HG02610 (cell line): ENCODE data around the gene KNDC1.
"Not testable (repeated sequence)": the region's sequence is repeated elsewhere in the genome, so short reads cannot be mapped to it uniquely, and the experiment has no call there.

Experiments
- ATAC-seq: cut with Tn5 transposase; IDR thresholded peaks from one replicate; pipeline ENCODE4 v1.9.1; 2021; ENCODE audit warnings: mild to moderate bottlenecking, moderate library complexity; ENCODE audit not compliant: unreplicated experiment

Gene KNDC1

DNA sequence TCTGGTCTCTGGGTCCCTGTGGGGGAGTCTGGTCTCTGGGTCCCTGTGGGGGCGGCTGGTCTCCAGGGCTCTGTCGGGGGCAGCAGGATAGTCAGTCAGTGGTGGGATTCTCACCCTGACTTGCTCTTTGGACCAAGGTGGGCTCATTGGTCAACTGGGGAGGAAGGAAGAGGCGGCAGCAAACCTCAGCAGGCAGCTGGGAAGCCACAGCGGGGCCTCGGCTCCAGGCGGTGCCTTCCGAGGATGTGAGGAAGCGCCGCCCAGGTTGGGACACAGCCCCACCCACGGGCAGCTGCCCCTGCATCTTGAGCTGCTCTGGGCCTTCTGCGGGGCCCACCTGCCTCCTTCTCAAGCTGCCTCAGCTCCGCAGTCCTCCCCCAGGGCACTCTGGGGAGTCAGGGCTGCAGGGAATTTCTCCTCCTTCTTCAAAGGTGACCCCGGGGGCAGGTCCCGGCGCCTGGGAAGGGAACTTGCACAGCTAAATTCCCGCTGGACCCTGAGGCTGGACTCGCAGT, 20.4 kb upstream of the KNDC1 start:
- ATAC-seq, result no peak

DNA sequence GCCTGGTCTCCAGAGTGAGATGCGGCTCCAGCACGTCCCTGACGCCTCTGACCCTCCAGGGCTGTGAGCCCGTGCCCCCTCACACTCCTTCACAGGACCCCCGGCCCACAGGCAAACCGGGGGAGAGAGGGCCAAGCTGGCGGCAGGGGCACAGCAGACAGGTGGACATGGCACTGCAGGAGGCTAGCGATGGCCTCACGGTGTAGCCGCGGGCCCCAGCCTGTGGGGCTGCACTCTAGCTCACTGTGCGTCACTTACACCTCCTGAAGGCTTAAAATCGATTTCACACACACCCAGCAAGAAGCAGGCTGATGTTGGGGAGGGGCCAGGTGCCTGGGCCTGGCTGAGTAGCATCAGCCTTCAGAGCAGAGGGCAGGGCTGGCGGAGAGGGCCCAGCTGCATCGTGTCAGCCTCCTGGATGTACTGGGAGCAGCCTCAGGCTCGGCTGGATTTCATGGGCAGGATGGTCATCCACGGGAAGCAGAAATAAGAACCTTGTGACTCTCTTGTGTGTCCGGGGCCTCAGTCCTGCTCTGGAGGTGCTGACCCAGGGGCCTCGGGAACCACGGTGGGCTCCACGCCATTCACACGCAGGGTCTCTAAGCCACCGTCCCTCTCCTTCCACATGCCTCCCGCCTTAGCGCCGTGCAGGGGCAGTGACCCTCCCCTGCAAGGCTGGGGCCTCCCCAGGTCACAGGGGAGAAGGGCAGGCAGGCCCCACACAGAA, 19.4 kb upstream of the KNDC1 start:
- no peak for ATAC-seq

GRCh38 chr10:133141144-133141957, 18.7 kb upstream of the KNDC1 start:
- ATAC-seq, result no peak

DNA sequence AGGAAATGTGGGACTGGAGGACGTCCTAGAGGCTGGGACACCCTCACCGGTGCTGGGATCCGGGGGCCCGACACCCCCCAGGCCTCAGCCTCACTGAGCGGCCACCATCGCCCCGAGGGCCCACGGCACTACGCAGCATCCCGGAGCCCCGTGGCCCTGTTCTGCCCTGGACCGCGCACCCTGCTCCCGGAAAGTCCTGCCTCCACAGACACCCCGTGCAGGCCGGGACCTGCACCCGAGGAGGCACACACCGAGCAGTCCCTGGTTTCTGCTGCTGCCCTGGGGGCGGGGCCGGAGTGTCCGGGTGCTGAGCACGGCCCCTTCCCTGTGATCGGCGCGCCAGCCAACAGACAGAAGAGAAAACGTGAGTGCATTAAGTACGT, 18.1 kb upstream of the KNDC1 start:
- no peak for ATAC-seq

DNA sequence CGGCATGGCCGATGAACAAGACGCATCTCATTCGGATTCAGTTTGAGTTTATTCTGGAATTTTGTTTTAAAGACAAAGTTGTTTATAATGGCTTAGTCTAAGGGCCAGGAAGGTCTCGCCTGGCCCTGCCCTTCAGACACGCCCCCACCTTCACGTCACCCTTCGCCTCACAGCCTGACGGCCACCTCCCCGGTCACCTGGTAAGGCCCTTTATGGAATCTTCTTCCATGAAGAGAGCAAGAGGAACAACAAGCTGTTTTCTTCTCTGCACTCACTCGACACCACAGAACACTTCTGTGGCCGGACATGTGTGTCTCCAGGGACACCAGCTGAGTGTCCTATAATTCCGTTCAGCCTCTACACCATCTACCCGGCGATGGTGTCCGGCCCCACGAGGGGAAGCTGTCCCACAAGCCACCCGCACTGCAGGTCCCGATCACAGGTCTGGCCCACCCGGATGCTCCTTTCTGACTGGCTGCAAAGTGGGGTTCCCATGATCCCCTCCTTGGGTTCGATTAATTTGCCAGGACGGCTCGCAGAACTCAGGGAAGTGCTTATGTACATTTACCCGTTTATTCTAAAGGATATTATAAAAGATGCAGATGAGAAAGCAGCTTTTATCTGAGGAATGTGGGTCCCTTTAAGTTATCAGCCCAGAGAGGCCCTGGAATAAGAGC, 17.4 kb upstream of the KNDC1 start:
- no peak for ATAC-seq

DNA sequence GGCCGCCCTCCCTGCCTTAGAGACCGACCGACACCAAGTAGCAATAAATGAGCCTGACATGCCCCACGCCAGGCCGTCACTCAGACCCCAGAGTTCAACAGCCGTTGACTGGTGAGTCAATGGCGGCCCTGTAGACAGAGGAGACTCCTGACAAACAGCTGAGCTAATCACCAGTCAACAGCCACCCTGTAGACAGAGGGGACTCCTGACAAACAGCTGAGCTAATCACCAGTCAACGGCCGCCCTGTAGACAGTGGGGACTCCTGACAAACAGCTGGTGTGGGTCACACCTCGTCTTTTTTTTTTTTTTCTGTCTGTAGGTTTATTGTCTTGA, 16.9 kb upstream of the KNDC1 start:
- no peak for ATAC-seq

DNA sequence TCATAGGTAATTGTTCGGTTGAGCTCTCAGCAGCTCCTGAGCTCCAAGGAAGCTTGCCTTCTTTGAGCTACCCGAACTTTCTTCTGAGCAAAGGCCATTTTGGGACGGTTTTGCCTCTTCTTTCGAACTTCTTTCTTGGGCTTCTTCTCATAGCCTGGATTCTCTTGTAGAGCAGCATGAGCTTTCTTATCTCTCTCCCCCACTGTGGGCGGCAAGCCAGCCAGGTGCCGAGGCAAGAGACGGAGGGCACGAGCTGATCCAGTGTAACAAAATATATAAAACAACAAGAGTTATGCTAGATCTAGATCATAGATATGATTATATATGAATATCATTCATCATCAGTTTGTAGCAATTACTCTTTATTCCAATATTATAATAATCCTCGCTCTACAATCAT, 16.5 kb upstream of the KNDC1 start:
- no peak for ATAC-seq

DNA sequence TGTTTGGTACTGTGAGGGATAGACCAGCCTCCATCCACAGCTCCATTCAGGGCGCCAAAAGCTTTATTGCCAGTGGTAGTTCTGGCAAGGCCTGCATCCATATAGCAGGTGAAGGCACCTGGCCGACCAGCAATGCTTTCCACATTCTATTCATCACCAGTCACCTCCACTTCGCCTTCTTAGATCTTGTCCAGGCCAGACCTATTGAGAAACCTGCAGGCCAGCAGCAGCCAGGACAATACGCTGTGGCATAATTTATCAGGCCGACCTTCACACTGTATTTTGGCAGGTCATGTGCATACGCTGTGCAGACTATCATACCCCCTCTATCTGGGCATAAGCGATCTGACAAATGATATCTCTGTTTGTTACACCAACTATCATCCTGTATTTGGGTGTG, 15.2 kb upstream of the KNDC1 start:
- no peak for ATAC-seq

DNA sequence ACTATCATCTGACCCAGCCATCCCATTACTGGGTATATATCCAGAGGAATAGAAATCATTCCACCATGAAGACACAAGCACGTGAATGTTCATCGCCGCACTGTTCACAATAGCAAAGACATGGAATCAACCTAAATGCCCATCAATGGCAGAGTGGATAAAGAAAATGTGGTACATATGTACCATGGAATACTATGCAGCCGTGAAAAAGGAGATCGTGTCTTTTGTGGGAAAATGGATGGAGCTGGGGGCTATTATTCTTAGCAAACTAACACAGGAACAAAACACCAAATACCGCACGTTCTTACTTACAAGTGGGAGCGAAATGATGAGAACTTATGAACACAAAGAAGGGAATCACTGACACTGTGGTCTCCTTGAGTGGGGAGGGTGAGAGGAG, 9.8 kb upstream of the KNDC1 start:
- ATAC-seq, result no peak

- ATAC-seq, result no peak
Measured at GRCh38 chr10:133150656-133151055, 9.4 kb upstream of the KNDC1 start.

DNA sequence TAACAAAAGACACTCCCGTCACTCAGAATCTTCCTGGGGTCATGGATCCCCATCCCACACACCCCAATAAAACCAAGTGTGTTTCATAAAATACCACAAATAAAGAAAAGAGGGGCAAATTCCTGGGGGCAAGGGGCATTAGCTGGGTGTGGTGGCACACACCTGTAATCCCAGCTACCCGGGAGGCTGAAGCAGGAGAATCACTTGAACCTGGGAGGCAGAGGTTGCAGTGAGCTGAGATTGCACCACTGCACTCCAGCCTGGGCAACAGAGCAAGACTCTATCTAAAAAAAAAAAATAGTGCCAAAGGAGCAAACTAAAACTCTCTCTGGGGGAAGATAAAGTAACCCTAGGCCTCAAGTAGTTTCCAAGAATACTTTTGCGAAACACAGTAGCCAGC, 8.9 kb upstream of the KNDC1 start:
- ATAC-seq, result not testable (repeated sequence)

DNA sequence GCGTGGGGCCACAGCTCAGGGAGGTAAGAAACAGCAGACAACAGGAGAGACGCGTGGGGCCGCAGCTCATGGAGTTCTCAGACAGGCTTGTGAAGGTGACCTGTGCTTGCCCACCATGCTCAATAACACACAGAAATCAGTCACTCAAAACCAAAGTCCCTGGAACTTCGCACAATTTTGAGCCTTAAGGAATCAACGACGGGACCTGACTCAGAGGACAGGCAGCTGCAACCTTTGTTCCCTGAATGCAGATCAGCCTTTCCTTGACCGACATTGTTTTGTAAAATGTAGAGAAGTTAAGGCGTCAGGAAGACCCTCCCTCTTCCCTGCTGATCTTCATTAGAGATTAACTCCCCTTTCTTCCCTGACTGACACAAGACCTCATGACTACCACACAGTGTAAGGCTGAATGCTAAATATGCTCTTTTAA, 8.5 kb upstream of the KNDC1 start:
- ATAC-seq, result no peak

DNA sequence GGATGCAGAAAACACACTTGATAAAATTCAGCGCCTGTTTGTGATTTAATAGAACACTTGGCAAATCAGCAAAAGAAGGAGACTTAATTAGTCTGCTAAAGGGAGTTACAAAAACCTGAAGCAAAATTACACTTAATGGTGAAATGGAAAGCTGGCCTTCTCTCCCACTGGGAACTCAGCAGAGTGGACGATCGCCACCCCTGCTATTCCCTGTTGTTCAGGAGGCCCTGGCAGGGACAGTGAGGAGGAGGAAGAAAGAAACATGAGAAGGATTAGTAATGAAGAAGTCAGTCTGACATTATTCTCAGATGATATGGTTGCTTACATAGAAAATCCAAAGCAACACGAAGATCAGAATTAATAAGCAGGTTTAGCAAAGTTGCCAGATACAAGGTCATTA, 5.6 kb upstream of the KNDC1 start:
- ATAC-seq, result no peak

GRCh38 chr10:133154996-133155778, 4.8 kb upstream of the KNDC1 start:
- no peak for ATAC-seq

DNA sequence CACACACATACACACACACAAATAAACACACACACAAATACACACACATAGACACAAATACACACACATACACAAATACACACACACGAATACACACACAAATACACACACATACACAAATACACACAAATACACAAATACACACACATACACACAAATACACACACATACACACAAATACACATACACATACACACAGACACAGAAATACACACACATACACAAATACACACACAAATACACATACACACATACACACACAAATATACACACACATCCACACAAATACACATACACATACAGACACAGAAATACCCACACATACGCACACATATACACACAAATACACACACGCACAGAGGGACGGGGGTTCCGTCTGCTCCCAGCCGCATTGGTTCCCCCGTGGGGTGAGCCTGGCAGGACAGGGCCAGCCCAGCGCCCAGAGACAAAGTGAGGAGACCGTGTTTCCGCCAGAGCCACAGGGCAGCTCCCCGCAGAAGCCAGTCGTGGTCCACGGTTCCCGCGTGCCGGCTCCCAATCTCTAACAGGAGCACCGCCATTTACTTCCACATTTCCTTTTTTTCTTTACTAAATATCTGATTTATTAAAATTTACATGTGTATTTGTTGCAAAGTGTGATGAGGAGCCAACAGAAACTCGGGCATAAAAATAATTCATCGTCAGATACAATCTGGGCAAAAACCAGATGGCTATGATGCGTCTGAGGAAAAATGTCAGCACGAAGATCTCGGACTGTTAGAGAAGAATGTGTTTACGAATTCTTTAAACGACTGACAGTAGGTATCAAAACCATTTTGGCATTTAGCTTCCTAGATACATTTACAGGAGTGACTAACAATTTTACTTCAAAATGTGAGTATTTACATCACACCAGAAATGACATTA, 3.1 kb upstream of the KNDC1 start:
- ATAC-seq, result no peak

DNA sequence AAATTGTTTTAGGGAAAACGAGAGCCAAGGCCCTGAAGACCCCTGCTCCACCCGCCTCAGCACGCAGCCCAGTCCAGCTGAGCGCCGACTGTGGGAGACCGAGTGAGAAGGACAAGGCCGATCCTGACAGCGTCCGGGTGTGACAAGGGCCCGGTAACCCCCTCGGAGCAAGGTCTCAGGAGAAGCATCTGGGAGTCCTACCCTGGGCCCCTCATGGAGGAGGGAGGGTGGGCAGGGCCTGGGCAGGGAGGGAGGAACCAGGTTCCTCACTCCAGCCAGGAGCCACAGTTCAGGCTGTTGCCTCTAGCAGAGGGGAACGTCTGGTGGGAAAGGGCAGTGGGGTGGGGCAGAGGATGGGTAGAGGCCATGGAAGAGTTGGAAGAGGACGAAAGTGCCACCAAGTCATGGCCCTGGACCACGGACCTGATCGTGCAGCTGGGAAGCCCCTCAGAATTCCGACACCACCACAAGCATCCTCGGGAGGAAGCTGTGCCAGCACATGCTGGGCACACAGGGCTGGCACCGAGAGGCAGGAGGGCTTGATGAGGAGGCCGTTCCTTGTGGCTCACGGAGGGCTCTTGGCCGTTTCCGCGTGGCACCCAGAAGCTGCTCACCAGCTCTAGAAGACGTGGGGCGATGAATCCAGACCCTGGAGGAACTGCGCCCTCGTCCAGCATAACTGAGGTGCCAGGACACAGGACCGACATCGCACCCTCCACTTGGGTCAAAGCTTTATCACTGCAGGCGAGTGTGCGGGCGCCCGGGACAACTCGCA, 2.2 kb upstream of the KNDC1 start:
- no peak for ATAC-seq

DNA sequence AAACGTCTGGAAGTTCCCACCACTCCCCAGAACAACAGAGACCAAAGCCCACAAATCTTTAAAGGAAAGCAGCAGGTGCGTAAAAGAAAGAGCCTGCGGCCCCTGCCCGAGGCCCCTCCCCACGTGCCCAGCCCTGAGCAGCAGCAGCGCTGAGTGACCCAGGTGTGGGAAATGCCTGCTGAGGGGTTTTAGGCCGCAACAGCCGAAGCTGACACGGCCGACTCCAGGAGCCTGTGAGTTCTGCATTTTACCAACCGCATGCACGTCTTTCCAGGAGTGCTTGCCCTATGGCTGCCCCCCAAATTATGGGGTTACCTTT, 1.6 kb upstream of the KNDC1 start:
- ATAC-seq, result no peak

DNA sequence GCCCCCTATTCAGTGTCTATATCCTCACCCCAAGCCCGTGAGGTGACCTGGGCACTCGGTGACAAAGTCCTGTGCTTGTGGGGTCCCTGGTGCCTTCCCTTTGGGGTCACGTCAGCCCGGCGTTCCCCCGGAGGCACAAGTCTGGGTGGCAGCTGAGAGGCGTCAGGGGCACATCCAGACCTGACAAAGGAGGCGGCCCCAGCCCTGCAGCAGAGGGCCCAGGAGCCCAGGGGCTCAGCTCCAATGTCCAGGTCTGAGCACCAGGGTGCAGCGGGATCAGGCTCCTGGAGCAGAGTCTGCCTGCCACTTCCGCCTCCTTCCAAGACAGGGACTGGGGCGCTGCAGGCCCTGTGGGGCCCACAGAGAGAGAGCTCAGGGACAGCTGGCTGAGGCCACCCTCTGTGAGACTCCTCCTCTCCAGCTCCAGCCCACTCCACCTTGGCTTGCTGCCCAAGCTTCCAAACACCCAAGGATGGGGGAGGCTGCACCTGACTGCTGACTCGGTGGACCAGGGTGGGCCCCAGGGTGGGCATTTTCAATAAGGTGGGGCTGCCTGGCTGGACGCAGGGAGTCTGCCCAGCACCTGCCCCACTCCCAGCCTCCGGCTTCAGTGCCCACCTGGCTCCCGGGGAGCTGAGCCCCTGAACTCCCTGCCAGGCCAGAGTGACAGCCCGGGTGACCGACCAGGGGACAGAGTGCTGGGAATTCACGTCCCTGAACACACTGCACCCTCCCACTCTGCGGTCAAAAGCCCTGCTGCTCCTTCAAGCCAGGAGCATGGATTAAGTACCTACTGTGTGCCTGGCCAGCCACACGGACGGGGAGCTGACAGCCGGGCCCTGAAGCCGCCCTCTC, 1.0 kb upstream of the KNDC1 start:
- ATAC-seq, result no peak

GRCh38 chr10:133159611-133159949, 439 bp upstream of the KNDC1 start:
- no peak for ATAC-seq
